Measurements from ENCODE around the gene TM4SF18.

Gene TM4SF18

GRCh38 chr3:149374793-149375500, 41.5 kb upstream of the TM4SF18 start:
- 93% methylated on average over 3 of the region's 3 CpGs for WGBS
- no peaks in the 10 kb centered on the region for H3K27me3 ChIP-seq (ENCODE audit: insufficient read depth, low read length)
- no peak overlapping the region for H3K27ac ChIP-seq (ENCODE audit: low read depth, low read length)
- H3K9me3 ChIP-seq (ENCODE audit: insufficient read depth, low read depth, low read length), result no peaks in the 10 kb centered on the region
- H3K4me1 ChIP-seq (ENCODE audit: insufficient read depth, low read length), result peaks cover 33% of the 10 kb centered on the region
- no peak overlapping the region for H3K9ac ChIP-seq (ENCODE audit: low read depth, low read length)
- H3K4me3 ChIP-seq (ENCODE audit: low read length), result no peak overlapping the region
- H3K36me3 ChIP-seq (ENCODE audit: insufficient read depth, low read length), result no peaks in the 10 kb centered on the region

GRCh38 chr3:149374391-149374790, 41.0 kb upstream of the TM4SF18 start:
- Histone ChIP-seq H3K27me3 (ENCODE audit: insufficient read depth, low read length) (no peaks in the 10 kb centered on the region), H3K4me3 (ENCODE audit: low read length) (no peak overlapping the region), H3K27ac (ENCODE audit: low read depth, low read length) (no peak overlapping the region), H3K9ac (ENCODE audit: low read depth, low read length) (no peak overlapping the region), H3K4me1 (ENCODE audit: insufficient read depth, low read length) (peaks cover 39% of the 10 kb centered on the region), H3K9me3 (ENCODE audit: insufficient read depth, low read depth, low read length) (no peaks in the 10 kb centered on the region), H3K36me3 (ENCODE audit: insufficient read depth, low read length) (no peaks in the 10 kb centered on the region)
- WGBS, result no CpG with 5 or more reads among the region's 1 CpG

- Histone ChIP-seq H3K4me1 (ENCODE audit: insufficient read depth, low read length) (peaks cover 48% of the 10 kb centered on the region), H3K9me3 (ENCODE audit: insufficient read depth, low read depth, low read length) (no peaks in the 10 kb centered on the region), H3K4me3 (ENCODE audit: low read length) (no peak overlapping the region), H3K36me3 (ENCODE audit: insufficient read depth, low read length) (no peaks in the 10 kb centered on the region), H3K27ac (ENCODE audit: low read depth, low read length) (no peak overlapping the region), H3K27me3 (ENCODE audit: insufficient read depth, low read length) (no peaks in the 10 kb centered on the region), H3K9ac (ENCODE audit: low read depth, low read length) (no peak overlapping the region)
- 82% methylated on average over 2 of the region's 2 CpGs for WGBS
Measured at GRCh38 chr3:149373235-149374125, 40.0 kb upstream of the TM4SF18 start.

DNA sequence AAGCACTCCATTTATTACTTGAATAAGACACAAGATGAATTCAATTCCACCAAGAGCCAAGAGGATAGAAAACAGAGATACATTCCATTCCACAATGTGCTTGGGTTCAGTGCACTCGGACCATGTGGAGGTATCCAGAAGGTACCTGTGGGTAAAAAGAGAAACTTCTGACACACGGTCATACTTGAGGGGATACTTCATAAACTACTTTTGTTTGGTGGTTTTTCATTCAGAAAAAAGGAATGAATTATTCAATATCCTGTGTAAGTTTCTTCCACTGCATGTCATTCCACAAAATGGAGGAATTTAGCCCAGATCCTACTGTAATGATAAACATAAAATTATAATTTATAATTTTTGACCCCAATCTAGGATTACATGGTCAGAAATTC, 38.3 kb upstream of the TM4SF18 start:
- Histone ChIP-seq H3K9me3 (ENCODE audit: insufficient read depth, low read depth, low read length) (no peaks in the 10 kb centered on the region), H3K4me3 (ENCODE audit: low read length) (no peak overlapping the region), H3K4me1 (ENCODE audit: insufficient read depth, low read length) (peaks cover 53% of the 10 kb centered on the region), H3K9ac (ENCODE audit: low read depth, low read length) (no peak overlapping the region), H3K36me3 (ENCODE audit: insufficient read depth, low read length) (no peaks in the 10 kb centered on the region), H3K27me3 (ENCODE audit: insufficient read depth, low read length) (no peaks in the 10 kb centered on the region), H3K27ac (ENCODE audit: low read depth, low read length) (peak overlapping the region; percentile 95; the same call in 1 of the 2 replicates)
- WGBS, result 100% methylated on average over 2 of the region's 2 CpGs

DNA sequence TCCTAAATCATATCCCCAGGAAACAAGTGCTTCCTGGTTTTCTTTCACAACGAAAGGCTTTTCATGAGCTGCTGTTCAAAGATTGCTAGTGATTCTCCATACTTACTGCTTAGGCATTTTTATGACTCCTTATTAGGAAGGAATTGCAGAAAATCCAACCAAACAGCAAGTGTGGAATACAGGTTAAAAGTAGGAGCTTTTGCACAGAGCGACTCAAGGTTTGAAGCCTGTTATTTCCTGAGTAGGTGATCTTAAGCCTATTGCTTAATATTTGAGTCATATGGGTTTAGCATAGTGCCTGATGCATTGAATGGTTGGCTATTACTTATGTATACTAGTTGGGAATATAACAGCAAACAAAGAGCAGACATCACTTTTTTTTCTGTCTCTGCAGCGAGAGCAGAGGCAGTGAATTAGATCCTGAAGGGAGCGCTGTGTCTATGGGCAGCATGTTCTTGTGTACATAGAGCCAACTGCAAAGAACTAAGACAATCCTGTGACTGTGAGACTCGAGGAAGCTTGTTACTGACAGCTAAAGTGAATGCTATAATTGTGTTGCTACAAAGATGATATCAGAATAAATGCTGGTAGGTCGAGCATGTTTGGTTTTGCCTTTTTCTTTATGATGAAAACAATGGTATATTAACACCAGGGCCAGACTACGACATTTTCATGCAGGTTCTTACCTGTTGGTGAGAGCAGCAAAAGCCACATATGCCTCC, 37.7 kb upstream of the TM4SF18 start:
- Histone ChIP-seq H3K9ac (ENCODE audit: low read depth, low read length) (peak overlapping the region; percentile 54; the same call in 1 of the 2 replicates), H3K36me3 (ENCODE audit: insufficient read depth, low read length) (no peaks in the 10 kb centered on the region), H3K4me1 (ENCODE audit: insufficient read depth, low read length) (peaks cover 53% of the 10 kb centered on the region), H3K27ac (ENCODE audit: low read depth, low read length) (peak overlapping the region; percentile 95), H3K4me3 (ENCODE audit: low read length) (no peak overlapping the region), H3K9me3 (ENCODE audit: insufficient read depth, low read depth, low read length) (no peaks in the 10 kb centered on the region), H3K27me3 (ENCODE audit: insufficient read depth, low read length) (no peaks in the 10 kb centered on the region)
- 82% methylated on average over 7 of the region's 7 CpGs for WGBS

- Histone ChIP-seq H3K27ac (ENCODE audit: low read depth, low read length) (peak overlapping the region; percentile 95), H3K27me3 (ENCODE audit: insufficient read depth, low read length) (no peaks in the 10 kb centered on the region), H3K9me3 (ENCODE audit: insufficient read depth, low read depth, low read length) (no peaks in the 10 kb centered on the region), H3K4me1 (ENCODE audit: insufficient read depth, low read length) (peaks cover 58% of the 10 kb centered on the region), H3K4me3 (ENCODE audit: low read length) (no peak overlapping the region), H3K36me3 (ENCODE audit: insufficient read depth, low read length) (no peaks in the 10 kb centered on the region), H3K9ac (ENCODE audit: low read depth, low read length) (peak overlapping the region; percentile 54; the same call in 1 of the 2 replicates)
- WGBS, result 44% methylated on average over 3 of the region's 3 CpGs
Measured at GRCh38 chr3:149369991-149370866, 36.8 kb upstream of the TM4SF18 start.

DNA sequence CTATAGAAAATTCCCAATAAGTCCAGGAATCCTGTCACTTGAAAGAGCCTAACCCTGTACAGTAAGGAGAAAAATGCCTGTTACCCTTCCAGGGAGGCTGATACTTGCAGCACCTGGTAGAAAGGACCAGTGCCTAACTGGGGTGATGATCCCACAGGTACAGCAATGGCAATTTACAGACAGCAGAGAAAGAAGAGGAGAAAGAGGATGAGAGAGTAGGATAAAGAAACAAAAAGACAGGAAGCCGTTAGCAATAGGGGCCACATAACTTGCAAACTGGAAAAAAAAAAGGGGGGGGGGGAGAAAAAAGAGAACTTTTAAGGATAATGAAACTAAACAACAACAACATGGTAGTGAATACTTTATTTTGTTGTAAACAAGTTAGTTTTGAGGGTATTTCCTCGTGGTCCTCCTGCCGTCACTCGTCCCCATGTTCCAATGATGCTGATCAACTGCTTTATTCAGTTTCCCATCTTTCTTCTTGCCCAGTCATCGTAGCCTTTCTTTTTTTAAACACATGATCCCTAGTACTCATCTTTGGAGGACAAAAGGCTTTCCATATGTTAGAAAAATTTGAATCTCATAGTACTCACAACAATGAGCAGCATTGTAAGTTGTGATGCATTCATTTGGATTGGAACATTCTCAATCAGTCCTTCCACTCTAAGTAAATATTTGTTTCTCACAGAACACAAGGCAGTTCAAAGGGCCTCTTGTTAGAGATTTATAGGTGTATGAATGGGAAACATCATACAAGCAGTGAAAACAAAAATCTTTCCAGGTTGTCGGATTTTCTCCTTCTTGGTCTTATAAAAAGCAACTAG, 35.5 kb upstream of the TM4SF18 start:
- Histone ChIP-seq H3K4me1 (ENCODE audit: insufficient read depth, low read length) (peaks cover 58% of the 10 kb centered on the region), H3K27me3 (ENCODE audit: insufficient read depth, low read length) (no peaks in the 10 kb centered on the region), H3K9ac (ENCODE audit: low read depth, low read length) (peak overlapping the region; percentile 25; the same call in 1 of the 2 replicates), H3K4me3 (ENCODE audit: low read length) (no peak overlapping the region), H3K27ac (ENCODE audit: low read depth, low read length) (peak overlapping the region; percentile 95; the same call in 1 of the 2 replicates), H3K9me3 (ENCODE audit: insufficient read depth, low read depth, low read length) (no peaks in the 10 kb centered on the region), H3K36me3 (ENCODE audit: insufficient read depth, low read length) (no peaks in the 10 kb centered on the region)
- 65% methylated on average over 5 of the region's 6 CpGs for WGBS

DNA sequence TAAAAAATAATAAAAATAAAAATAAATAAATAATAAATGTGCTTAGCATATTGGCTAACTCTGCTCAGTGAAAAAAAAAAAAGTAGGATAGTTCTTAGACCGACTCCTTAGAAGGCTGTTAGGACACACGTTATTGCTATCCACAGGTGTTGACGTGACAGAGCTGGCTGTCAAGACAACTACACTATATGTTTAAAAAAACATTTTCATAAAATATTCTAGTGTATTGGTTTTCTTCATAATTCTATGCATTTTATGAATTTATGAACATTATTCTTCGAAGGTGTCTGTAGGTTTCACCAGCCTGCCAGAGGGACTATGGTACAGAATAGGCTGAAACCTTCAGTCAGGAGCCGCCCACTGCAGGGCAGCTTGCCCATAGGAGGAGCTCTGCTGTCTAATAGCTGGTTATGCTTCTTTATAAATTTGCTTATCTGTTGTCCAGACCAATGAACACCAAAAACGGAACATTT, 34.8 kb upstream of the TM4SF18 start:
- 92% methylated on average over 5 of the region's 6 CpGs for WGBS
- H3K36me3 ChIP-seq (ENCODE audit: insufficient read depth, low read length), result no peaks in the 10 kb centered on the region
- H3K27me3 ChIP-seq (ENCODE audit: insufficient read depth, low read length), result no peaks in the 10 kb centered on the region
- H3K9me3 ChIP-seq (ENCODE audit: insufficient read depth, low read depth, low read length), result no peaks in the 10 kb centered on the region
- no peak overlapping the region for H3K9ac ChIP-seq (ENCODE audit: low read depth, low read length)
- peaks cover 58% of the 10 kb centered on the region for H3K4me1 ChIP-seq (ENCODE audit: insufficient read depth, low read length)
- H3K4me3 ChIP-seq (ENCODE audit: low read length), result no peak overlapping the region
- peak overlapping the region; percentile 95; the same call in 1 of the 2 replicates for H3K27ac ChIP-seq (ENCODE audit: low read depth, low read length)

DNA sequence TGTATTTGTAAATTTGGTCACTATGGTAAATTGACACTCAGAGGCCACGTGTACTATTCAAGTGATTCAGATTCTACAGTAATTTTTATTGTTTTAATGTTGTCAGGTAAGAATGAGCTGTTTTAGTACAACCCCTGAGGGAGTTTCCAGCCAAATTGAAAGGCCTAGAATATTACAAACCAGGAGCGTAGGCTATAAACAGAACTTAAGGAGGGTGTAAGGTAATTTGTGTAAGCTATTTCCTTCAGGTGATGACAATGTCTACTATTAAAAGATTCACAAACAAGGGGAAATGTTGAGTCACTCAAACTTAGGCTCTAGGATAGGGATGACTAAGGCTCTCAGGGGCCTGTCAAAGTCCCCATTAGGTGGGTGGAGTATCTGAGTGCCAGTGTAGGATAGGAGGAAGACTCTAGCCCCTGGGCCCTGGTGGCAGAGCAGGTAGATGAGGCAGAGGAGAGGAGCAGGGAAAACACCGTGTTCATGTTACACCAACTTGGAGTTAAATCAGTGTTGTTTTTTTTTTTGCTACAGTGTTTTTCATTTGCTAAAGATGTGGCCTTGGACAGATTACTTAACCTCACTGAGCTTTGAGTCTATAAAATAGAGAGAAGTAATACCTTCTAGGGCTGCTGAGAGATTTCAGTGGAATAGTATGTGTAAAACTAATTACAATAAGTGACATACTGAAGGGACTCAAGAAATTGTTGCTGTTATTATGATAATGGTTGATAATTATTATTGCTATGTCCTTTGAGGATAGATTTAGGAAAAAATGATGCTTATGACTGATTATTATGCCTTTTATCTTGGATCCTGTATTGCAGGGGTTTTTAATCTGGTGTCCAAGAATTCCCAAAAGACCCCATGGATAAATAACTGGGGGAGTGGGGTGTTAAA, 33.8 kb upstream of the TM4SF18 start:
- Histone ChIP-seq H3K36me3 (ENCODE audit: insufficient read depth, low read length) (no peaks in the 10 kb centered on the region), H3K9ac (ENCODE audit: low read depth, low read length) (no peak overlapping the region), H3K4me1 (ENCODE audit: insufficient read depth, low read length) (peaks cover 58% of the 10 kb centered on the region), H3K27me3 (ENCODE audit: insufficient read depth, low read length) (no peaks in the 10 kb centered on the region), H3K4me3 (ENCODE audit: low read length) (no peak overlapping the region), H3K9me3 (ENCODE audit: insufficient read depth, low read depth, low read length) (no peaks in the 10 kb centered on the region), H3K27ac (ENCODE audit: low read depth, low read length) (no peak overlapping the region)
- WGBS, result 85% methylated on average over 3 of the region's 3 CpGs

All from HUES64 (cell line).